Activated CD8-positive, alpha-beta memory T cell treated with anti-CD3 and anti-CD28 coated beads, Interleukin-2, amount 50 U/mL, for 24 hours (primary cell): Measurements from ENCODE around the gene PGA4.

Experiments
- DNase-seq: peaks from one replicate; pipeline ENCODE4 v3.0.0-alpha.2; 2020; ENCODE audit errors: extremely low read depth

The PGA4 gene

GRCh38 chr11:61279934-61280659 lies 58.0 kb downstream of the PGA4 start:
- no peak for DNase-seq

- no peak for DNase-seq
Observed at GRCh38 chr11:61280883-61281580, 58.9 kb downstream of the PGA4 start.
